Loucy (cell line): ENCODE data around the gene MMP19.
"Not testable (repeated sequence)": the region's sequence is repeated elsewhere in the genome, so short reads cannot be mapped to it uniquely, and the experiment has no call there.

Source experiments
- H2AFZ ChIP-seq: fragments of 200-600 bp; sonication (generic); 2 replicates; pipeline ENCODE4 v1.6.0; 2016; ENCODE audit warnings: antibody characterized with exemption, mild to moderate bottlenecking, low read length, moderate library complexity
- H3F3A ChIP-seq: fragments of 200-600 bp; 2 replicates; pipeline ENCODE4 v1.6.0; 2016; ENCODE audit warnings: antibody characterized with exemption, low read depth, mild to moderate bottlenecking
- H3K27me3 ChIP-seq: fragments of 200-600 bp; sonication (generic); 2 replicates; pipeline ENCODE4 v1.6.1; 2014; ENCODE audit warnings: low read length, mild to moderate bottlenecking; ENCODE audit not compliant: insufficient read depth, poor library complexity, severe bottlenecking
- H3K36me3 ChIP-seq: fragments of 200-600 bp; sonication (generic); 2 replicates; pipeline ENCODE4 v1.6.1; 2016; ENCODE audit warnings: low read length; ENCODE audit not compliant: insufficient read depth
- H3K4me1 ChIP-seq: fragments of 200-600 bp; sonication (generic); 2 replicates; pipeline ENCODE4 v1.5.1; 2014; ENCODE audit warnings: low read length, mild to moderate bottlenecking; ENCODE audit not compliant: insufficient read depth, poor library complexity, severe bottlenecking
- H3K4me2 ChIP-seq: fragments of 200-600 bp; sonication (generic); 2 replicates; pipeline ENCODE4 v1.6.0; 2014; ENCODE audit warnings: antibody characterized with exemption, low read length, low read depth, mild to moderate bottlenecking; ENCODE audit not compliant: poor library complexity, severe bottlenecking
- H3K4me3 ChIP-seq: fragments of 200-600 bp; sonication (generic); 2 replicates; pipeline ENCODE4 v1.5.1; 2014; ENCODE audit warnings: low read length, mild to moderate bottlenecking, mixed read lengths; ENCODE audit not compliant: poor library complexity, severe bottlenecking
- H3K79me2 ChIP-seq: fragments of 200-600 bp; sonication (generic); 2 replicates; pipeline ENCODE4 v1.6.1; 2014; ENCODE audit warnings: low read length; ENCODE audit not compliant: insufficient read depth
- H3K9ac ChIP-seq: fragments of 200-600 bp; sonication (generic); 2 replicates; pipeline ENCODE4 v1.6.0; 2014; ENCODE audit warnings: mild to moderate bottlenecking, low read depth, low read length, moderate library complexity; ENCODE audit not compliant: poor library complexity, severe bottlenecking
- H3K9me2 ChIP-seq: fragments of 200-600 bp; sonication (generic); replicated peaks from 2 replicates; pipeline ENCODE4 v1.6.1; 2016; ENCODE audit warnings: low read depth, low read length, mixed read lengths
- H3K9me3 ChIP-seq: fragments of 200-600 bp; sonication (generic); 2 replicates; pipeline ENCODE4 v1.6.1; 2014; ENCODE audit warnings: mild to moderate bottlenecking, antibody characterized with exemption, low read length, low read depth; ENCODE audit not compliant: insufficient read depth
- H4K20me1 ChIP-seq: fragments of 200-600 bp; sonication (generic); 2 replicates; pipeline ENCODE4 v1.6.0; 2014; ENCODE audit warnings: antibody characterized with exemption, low read length, mild to moderate bottlenecking; ENCODE audit not compliant: insufficient read depth, poor library complexity, severe bottlenecking
- CTCF ChIP-seq: fragments of 200-600 bp; sonication (generic); conservative IDR thresholded peaks from 2 replicates; pipeline ENCODE4 v1.5.1; 2014; ENCODE audit warnings: mild to moderate bottlenecking, antibody characterized with exemption, low read length
- EZH2phosphoT487 ChIP-seq: fragments of 200-600 bp; IDR thresholded peaks from 2 replicates; pipeline ENCODE4 v1.6.1; 2018; ENCODE audit warnings: antibody characterized with exemption, mild to moderate bottlenecking, moderate library complexity, borderline replicate concordance

The MMP19 gene

GRCh38 chr12:55865327-55865726, 22.6 kb upstream of the MMP19 start:
- H3K9me3 ChIP-seq, result peaks cover 2% of the 10 kb centered on the region; the same call in 1 of the 2 replicates
- H3K9me2 ChIP-seq, result no peaks in the 10 kb centered on the region
- no peak overlapping the region for H3K4me3 ChIP-seq
- H3K9ac ChIP-seq, result no peak overlapping the region
- no peaks in the 10 kb centered on the region for H4K20me1 ChIP-seq
- H3F3A ChIP-seq, result no peaks in the 10 kb centered on the region
- TF ChIP-seq CTCF (no peak), EZH2phosphoT487 (no peak)
- H3K4me1 ChIP-seq, result no peaks in the 10 kb centered on the region
- H3K4me2 ChIP-seq, result no peak overlapping the region
- no peak overlapping the region for H2AFZ ChIP-seq
- H3K27me3 ChIP-seq, result no peaks in the 10 kb centered on the region
- no peaks in the 10 kb centered on the region for H3K36me3 ChIP-seq
- no peaks in the 10 kb centered on the region for H3K79me2 ChIP-seq

GRCh38 chr12:55862931-55863330, 20.2 kb upstream of the MMP19 start:
- not testable (repeated sequence) for H3K4me3 ChIP-seq, H4K20me1 ChIP-seq, H3K27me3 ChIP-seq, H3K9me3 ChIP-seq, H3K9ac ChIP-seq, H3K79me2 ChIP-seq, H3K4me1 ChIP-seq, H3K36me3 ChIP-seq, H3K9me2 ChIP-seq, H3F3A ChIP-seq, H3K4me2 ChIP-seq, H2AFZ ChIP-seq

GRCh38 chr12:55862286-55862685, 19.6 kb upstream of the MMP19 start:
- Histone ChIP-seq H3K9me2 (no peaks in the 10 kb centered on the region), H3K36me3 (no peaks in the 10 kb centered on the region), H3F3A (no peaks in the 10 kb centered on the region), H3K4me2 (no peak overlapping the region), H3K27me3 (no peaks in the 10 kb centered on the region), H3K4me1 (no peaks in the 10 kb centered on the region), H3K4me3 (no peak overlapping the region), H4K20me1 (no peaks in the 10 kb centered on the region), H3K79me2 (no peaks in the 10 kb centered on the region), H3K9ac (no peak overlapping the region), H2AFZ (no peak overlapping the region), H3K9me3 (peaks cover 2% of the 10 kb centered on the region; the same call in 1 of the 2 replicates)
- TF ChIP-seq CTCF (no peak), EZH2phosphoT487 (no peak)

GRCh38 chr12:55861871-55862270, 19.1 kb upstream of the MMP19 start:
- TF ChIP-seq EZH2phosphoT487, result no peak
- TF ChIP-seq CTCF, result no peak
- Histone ChIP-seq H3K9me3 (peaks cover 2% of the 10 kb centered on the region; the same call in 1 of the 2 replicates), H4K20me1 (no peaks in the 10 kb centered on the region), H3F3A (no peaks in the 10 kb centered on the region), H3K79me2 (no peaks in the 10 kb centered on the region), H2AFZ (no peak overlapping the region), H3K36me3 (no peaks in the 10 kb centered on the region), H3K9ac (no peak overlapping the region), H3K27me3 (no peaks in the 10 kb centered on the region), H3K4me1 (no peaks in the 10 kb centered on the region), H3K4me3 (no peak overlapping the region), H3K4me2 (no peak overlapping the region), H3K9me2 (no peaks in the 10 kb centered on the region)
